H1 (cell line): Measurements from ENCODE around the gene TTC39A. TPM values are rescaled to one million over a fixed set of nuclear protein-coding genes. Genes with fewer than 3 reads are reported as not detected.

Source experiments
- CTCF ChIA-PET: fragments of 300-600 bp; sonication (Branson Sonifier 250); formaldehyde crosslinking; loops from one replicate; lab custom pipeline; 2021; ENCODE audit not compliant: partially characterized antibody; lab: Charles Lee
- POLR2A ChIA-PET: fragments of 300-600 bp; sonication (Branson Sonifier 250); formaldehyde crosslinking; loops from one replicate; lab custom pipeline; 2021; ENCODE audit warnings: inconsistent platforms; ENCODE audit not compliant: partially characterized antibody; lab: Charles Lee
- DNase-seq, 2 experiments: peaks; one replicate each; pipeline versions ENCODE4 v3.0.0 to v3.0.0-alpha.2; 2010 to 2022; ENCODE audit warnings: low spot score in 2 of 2, low read depth in 1 of 2, mixed read lengths in 1 of 2
- FAIRE-seq: peaks from 2 replicates; lab custom pipeline; 2011; peaks lifted over from hg19 to GRCh38; lab: Jason Lieb, UNC
- H2AFZ ChIP-seq: 2 replicates; pipeline ENCODE4 v1.8.1; 2012; ENCODE audit warnings: low read length, inconsistent platforms
- H2AK5ac ChIP-seq: 2 replicates; pipeline ENCODE4 v1.6.1; 2013; ENCODE audit warnings: low read depth, low read length
- H2BK120ac ChIP-seq: replicated peaks from 2 replicates; pipeline ENCODE3; 2013; ENCODE audit warnings: low read depth, low read length, inconsistent platforms
- H2BK12ac ChIP-seq: 2 replicates; pipeline ENCODE4 v1.6.1; 2013; ENCODE audit warnings: low read depth, low read length
- H2BK15ac ChIP-seq: 2 replicates; pipeline ENCODE4 v1.6.1; 2013; ENCODE audit warnings: low read length
- H2BK20ac ChIP-seq: 2 replicates; pipeline ENCODE4 v1.6.1; 2013; ENCODE audit warnings: low read length
- H2BK5ac ChIP-seq: 2 replicates; pipeline ENCODE4 v1.6.1; 2013; ENCODE audit warnings: low read depth, low read length
- H3K14ac ChIP-seq: 2 replicates; pipeline ENCODE4 v1.6.1; 2013; ENCODE audit warnings: inconsistent platforms; ENCODE audit not compliant: insufficient read length
- H3K18ac ChIP-seq: 2 replicates; pipeline ENCODE4 v1.6.1; 2013; ENCODE audit warnings: low read length; ENCODE audit errors: extremely low read depth
- H3K23ac ChIP-seq: 2 replicates; pipeline ENCODE4 v1.6.1; 2013; ENCODE audit warnings: inconsistent platforms; ENCODE audit not compliant: insufficient read length
- H3K23me2 ChIP-seq: 2 replicates; pipeline ENCODE4 v1.6.1; 2013; ENCODE audit warnings: low read depth, low read length
- H3K27ac ChIP-seq: 2 replicates; pipeline ENCODE4 v1.6.1; 2011; ENCODE audit warnings: low read depth, low read length, inconsistent platforms
- H3K27me3 ChIP-seq, 4 experiments: replicated peaks in 1 of 4; 1 replicate in 1 of 4; 2 replicates in 3 of 4; pipeline versions ENCODE4 v1.6.1 to v1.8.1; 2011 to 2013; ENCODE audit warnings: low read length in 3 of 4, mild to moderate bottlenecking in 3 of 4, inconsistent platforms in 2 of 4, mixed read lengths in 2 of 4, moderate library complexity in 1 of 4; ENCODE audit not compliant: control insufficient read depth in 3 of 4, insufficient read depth in 3 of 4; ENCODE audit errors: extremely low read depth in 1 of 4
- H3K36me3 ChIP-seq, 4 experiments: 2 replicates each; pipeline versions ENCODE4 v1.6.1 to v1.8.1; 2011 to 2013; ENCODE audit warnings: mild to moderate bottlenecking in 4 of 4, low read length in 3 of 4, moderate library complexity in 2 of 4, control low read depth in 1 of 4, inconsistent platforms in 1 of 4; ENCODE audit not compliant: insufficient read depth in 4 of 4, control insufficient read depth in 2 of 4
- H3K4ac ChIP-seq: replicated peaks from 2 replicates; pipeline ENCODE3; 2013; ENCODE audit warnings: low read length, low read depth, mixed read lengths, inconsistent platforms; ENCODE audit not compliant: insufficient read length
- H3K4me1 ChIP-seq, 4 experiments: replicated peaks in 1 of 4; 1 replicate in 1 of 4; 2 replicates in 3 of 4; pipeline versions ENCODE4 v1.6.1 to v1.8.1; 2011 to 2013; ENCODE audit warnings: low read length in 3 of 4, inconsistent platforms in 2 of 4, mixed read lengths in 1 of 4; ENCODE audit not compliant: insufficient read depth in 4 of 4, control insufficient read depth in 3 of 4
- H3K4me2 ChIP-seq, 2 experiments: 2 replicates each; pipeline versions ENCODE4 v1.6.1 to v1.8.1; 2011 to 2013; ENCODE audit warnings: low read depth in 2 of 2, low read length in 2 of 2, control low read depth in 1 of 2, inconsistent platforms in 1 of 2, mild to moderate bottlenecking in 1 of 2; ENCODE audit not compliant: insufficient read depth in 1 of 2
- H3K4me3 ChIP-seq, 4 experiments: fragments of 200-600, 300-600 bp in 1 of 4; sonication (generic), shearing (Covaris generic), sonication (Bioruptor Twin) in 1 of 4; 2 replicates each; pipeline versions ENCODE4 v1.5.1 to v1.8.1; 2011 to 2016; ENCODE audit warnings: low read length in 4 of 4, low read depth in 3 of 4, control low read depth in 2 of 4, inconsistent platforms in 2 of 4, mild to moderate bottlenecking in 2 of 4, mixed read lengths in 1 of 4, moderate library complexity in 1 of 4; ENCODE audit not compliant: insufficient read depth in 2 of 4; ENCODE audit errors: extremely low read depth in 1 of 4
- H3K56ac ChIP-seq: replicated peaks from 2 replicates; pipeline ENCODE3; 2013; ENCODE audit warnings: low read depth, mild to moderate bottlenecking, mixed read lengths, low read length, inconsistent platforms; ENCODE audit not compliant: insufficient read length
- H3K79me1 ChIP-seq: 2 replicates; pipeline ENCODE4 v1.6.1; 2013; ENCODE audit warnings: low read depth, low read length, control low read depth
- H3K79me2 ChIP-seq, 2 experiments: 2 replicates each; pipeline versions ENCODE4 v1.6.1 to v1.8.1; 2012 to 2013; ENCODE audit warnings: low read length in 2 of 2, mild to moderate bottlenecking in 2 of 2, inconsistent platforms in 1 of 2; ENCODE audit not compliant: insufficient read depth in 2 of 2, control insufficient read depth in 1 of 2
- H3K9ac ChIP-seq, 4 experiments: replicated peaks in 1 of 4; 1 replicate in 1 of 4; 2 replicates in 3 of 4; pipeline versions ENCODE4 v1.6.1 to v1.8.1; 2011 to 2013; ENCODE audit warnings: low read depth in 3 of 4, low read length in 3 of 4, control low read depth in 2 of 4, mild to moderate bottlenecking in 2 of 4, moderate library complexity in 2 of 4, inconsistent platforms in 1 of 4; ENCODE audit errors: extremely low read depth in 1 of 4
- H3K9me3 ChIP-seq, 2 experiments: 2 replicates each; pipeline versions ENCODE4 v1.6.1 to v1.8.1; 2012 to 2013; ENCODE audit warnings: mild to moderate bottlenecking in 2 of 2, moderate library complexity in 2 of 2, control low read depth in 1 of 2, inconsistent platforms in 1 of 2, low read depth in 1 of 2, low read length in 1 of 2, mixed read lengths in 1 of 2; ENCODE audit not compliant: insufficient read depth in 2 of 2
- H4K20me1 ChIP-seq, 2 experiments: replicated peaks in 1 of 2; 2 replicates each; pipeline versions ENCODE3 to v1.8.1; 2011 to 2013; ENCODE audit warnings: inconsistent platforms in 2 of 2, low read length in 2 of 2, mild to moderate bottlenecking in 1 of 2; ENCODE audit not compliant: insufficient read depth in 2 of 2, control insufficient read depth in 1 of 2
- H4K5ac ChIP-seq: 2 replicates; pipeline ENCODE4 v1.6.1; 2013; ENCODE audit warnings: low read length, low read depth, mixed read lengths, inconsistent platforms; ENCODE audit not compliant: insufficient read length
- H4K8ac ChIP-seq: 2 replicates; pipeline ENCODE4 v1.8.0; 2013; ENCODE audit warnings: mild to moderate bottlenecking, moderate library complexity, low read length, inconsistent platforms; ENCODE audit not compliant: insufficient read depth; ENCODE audit errors: extremely low read depth
- H4K91ac ChIP-seq: replicated peaks from 2 replicates; pipeline ENCODE3; 2013; ENCODE audit warnings: low read length, mixed read lengths, inconsistent platforms; ENCODE audit not compliant: insufficient read length
- BRCA1 ChIP-seq: IDR thresholded peaks from 2 replicates; pipeline ENCODE4 v1.6.1; 2012; ENCODE audit warnings: low read depth, low read length, improper control_type of control experiment
- CBX5 ChIP-seq: fragments of 300-800, 300-1000 bp; sonication (generic); IDR thresholded peaks from 2 replicates; pipeline ENCODE4 v1.7.1; 2016; ENCODE audit warnings: antibody characterized with exemption, low read length, low read depth
- CTBP2 ChIP-seq: IDR thresholded peaks from 2 replicates; pipeline ENCODE4 v1.7.0; 2011; ENCODE audit warnings: borderline replicate concordance, mild to moderate bottlenecking, moderate library complexity, mixed read lengths, low read length; ENCODE audit not compliant: insufficient read depth, insufficient read length
- MAX ChIP-seq: IDR thresholded peaks from 2 replicates; pipeline ENCODE4 v1.6.1; 2012; ENCODE audit warnings: inconsistent platforms
- POU5F1 ChIP-seq: IDR thresholded peaks from 2 replicates; pipeline ENCODE4 v1.6.1; 2011; ENCODE audit warnings: low read depth, mild to moderate bottlenecking, low read length, moderate library complexity
- RAD21 ChIP-seq, 2 experiments: IDR thresholded peaks in 1 of 2; conservative IDR thresholded peaks in 1 of 2; 2 replicates each; pipeline ENCODE4 v1.6.1; 2011; ENCODE audit warnings: low read depth in 2 of 2, low read length in 2 of 2, improper control_type of control experiment in 1 of 2, inconsistent platforms in 1 of 2, mild to moderate bottlenecking in 1 of 2, moderate library complexity in 1 of 2
- RBBP5 ChIP-seq: IDR thresholded peaks from 2 replicates; pipeline ENCODE4 v1.7.1; 2012; ENCODE audit warnings: low read depth, mild to moderate bottlenecking, inconsistent platforms, low read length, moderate library complexity, borderline replicate concordance
- RFX5 ChIP-seq: IDR thresholded peaks from 2 replicates; pipeline ENCODE4 v1.6.1; 2011; ENCODE audit warnings: low read depth, low read length, improper control_type of control experiment, borderline replicate concordance
- RXRA ChIP-seq: IDR thresholded peaks from 2 replicates; pipeline ENCODE4 v1.6.1; 2011; ENCODE audit warnings: low read depth, mild to moderate bottlenecking, low read length, moderate library complexity; ENCODE audit not compliant: insufficient read depth
- SAP30 ChIP-seq: fragments of 300-600 bp; sonication (generic); IDR thresholded peaks from 2 replicates; pipeline ENCODE4 v1.7.1; 2012; ENCODE audit warnings: low read length, moderate library complexity, mild to moderate bottlenecking, inconsistent platforms; ENCODE audit not compliant: insufficient read depth, insufficient replicate concordance
- TAF7 ChIP-seq: optimal IDR thresholded peaks from 2 replicates; pipeline ENCODE3; 2011; ENCODE audit warnings: low read depth, mild to moderate bottlenecking, inconsistent platforms, low read length, moderate library complexity, borderline replicate concordance
- TEAD4 ChIP-seq: IDR thresholded peaks from 2 replicates; pipeline ENCODE4 v1.6.1; 2012; ENCODE audit warnings: low read depth, low read length, inconsistent platforms, mixed read lengths
- WGBS, 2 experiments: shearing (Covaris generic) in 1 of 2; methylation state at CpG; one replicate each; pipeline versions ENCODE4 v1.1.6 to v1.1.7; 2013 to 2015; ENCODE audit warnings: low lambda C conversion rate in 2 of 2, mixed read lengths in 2 of 2, inconsistent platforms in 1 of 2, low coverage in 1 of 2, missing lambda C conversion rate in 1 of 2; ENCODE audit not compliant: insufficient replicate concordance in 2 of 2, insufficient coverage in 1 of 2, insufficient read length in 1 of 2; ENCODE audit errors: extremely low coverage in 1 of 2, missing lambda C conversion rate in 1 of 2; 5-methylcytosine and 5-hydroxymethylcytosine counted together
- polyA plus RNA-seq, 7 experiments: library from polyadenylated mRNA; depleted of rRNA in 3 of 7; stranded (reverse) in 5 of 7; unstranded in 2 of 7; fragments of >200 nt in 5 of 7; fragments of 200-250 nt in 2 of 7; gene quantifications; 1 replicate in 5 of 7; 2 replicates in 1 of 7; 4 replicates in 1 of 7; pipeline versions ENCODE4 v1.2.1 to v1.2.3, GENCODE V29; 2011 to 2013; ENCODE audit warnings: missing spikeins in 2 of 7, mixed read lengths in 2 of 7
- total RNA-seq: library from RNA; stranded (reverse); fragmentation: NEBNext Ultra II Directional; extraction: Animal tissue kit (Norgen Biotek cat#: 25700); gene quantifications from 2 replicates; pipeline ENCODE4 v1.2.1, GENCODE V29; 2021

The TTC39A gene
- total and polyA plus RNA-seq, 2 of the 8 experiments (the other 6 are each of a cell fraction or from before 2014, with no cell fraction given): 5.5 to 5.8 TPM

DNA sequence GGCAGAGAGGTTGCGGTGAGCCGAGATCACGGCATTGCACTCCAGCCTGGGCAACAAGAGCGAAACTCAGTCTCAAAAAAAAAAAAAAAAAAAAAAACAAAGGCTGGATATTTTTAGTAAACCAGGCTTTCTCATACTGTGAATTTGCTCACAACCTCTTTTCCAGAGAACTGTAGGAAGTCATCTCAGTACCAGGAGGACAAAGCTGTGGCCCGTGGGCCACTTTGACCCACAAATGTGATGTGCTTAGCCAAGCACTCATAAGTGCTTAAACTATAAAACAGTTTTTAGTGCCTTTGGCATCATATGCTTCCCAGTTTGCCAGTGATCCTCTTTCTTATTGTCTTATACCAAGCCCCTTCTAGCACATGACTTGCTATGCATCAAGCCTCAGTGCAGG lies 47.8 kb downstream of the TTC39A start:
- POLR2A ChIA-PET: no interaction called here
- H3K14ac ChIP-seq: no peak overlapping the region
- no peak for TF ChIP-seq MAX
- TF ChIP-seq POU5F1: no peak
- TF ChIP-seq RBBP5: no peak
- TF ChIP-seq RFX5: no peak
- no peak for TF ChIP-seq TAF7
- no peak for TF ChIP-seq CTBP2
- TF ChIP-seq RAD21 (IDR thresholded peaks at IDR 0.05 in 1 of 2, conservative IDR thresholded peaks at IDR 0.05 in 1 of 2; ENCODE audit: low read depth in 2 of 2, low read length in 2 of 2): no peak
- TF ChIP-seq TEAD4: no peak
- no peak for TF ChIP-seq CBX5
- TF ChIP-seq BRCA1: no peak
- TF ChIP-seq RXRA: no peak
- no peak for TF ChIP-seq SAP30

More for the DNA sequence above, 47.8 kb downstream of the TTC39A start:
- no peaks in the 10 kb centered on the region for H3K36me3 ChIP-seq
- no peak overlapping the region for H4K91ac ChIP-seq
- no peak overlapping the region for H3K4me3 ChIP-seq
- H4K5ac ChIP-seq: no peak overlapping the region
- H2AK5ac ChIP-seq: no peak overlapping the region
- H2BK20ac ChIP-seq: no peak overlapping the region
- H2AFZ ChIP-seq: no peak overlapping the region
- no peak overlapping the region for H3K18ac ChIP-seq
- no peaks in the 10 kb centered on the region for H3K27me3 ChIP-seq
- no peak overlapping the region for H3K4me2 ChIP-seq
- CTCF ChIA-PET: interaction anchor here (1.3 kb wide), 1 partner anchor 93 kb away, joined by 8 read pairs; no protein-coding TSS in a partner anchor
- no peaks in the 10 kb centered on the region for H3K23me2 ChIP-seq
- H2BK12ac ChIP-seq: no peak overlapping the region
- H2BK120ac ChIP-seq: no peak overlapping the region
- no peaks in the 10 kb centered on the region for H3K9me3 ChIP-seq
- H3K79me1 ChIP-seq: no peaks in the 10 kb centered on the region
- H3K4me1 ChIP-seq: no peaks in the 10 kb centered on the region
- 80% methylated on average over 5 of the region's 5 CpGs; no CpG with 5 or more reads in 1 of the 2 experiments for WGBS, 2 experiments
- H3K56ac ChIP-seq: no peak overlapping the region
- no peak overlapping the region for H3K9ac ChIP-seq
- H4K8ac ChIP-seq: no peak overlapping the region
- H2BK15ac ChIP-seq: no peak overlapping the region
- no peak overlapping the region for H3K23ac ChIP-seq
- H4K20me1 ChIP-seq: no peaks in the 10 kb centered on the region
- H3K79me2 ChIP-seq: no peaks in the 10 kb centered on the region
- no peak overlapping the region for H3K4ac ChIP-seq
- DNase-seq (no peak), FAIRE-seq (no peak)
- no peak overlapping the region for H3K27ac ChIP-seq
- no peak overlapping the region for H2BK5ac ChIP-seq
